Measurements from ENCODE around the gene DAPK2.

DNA sequence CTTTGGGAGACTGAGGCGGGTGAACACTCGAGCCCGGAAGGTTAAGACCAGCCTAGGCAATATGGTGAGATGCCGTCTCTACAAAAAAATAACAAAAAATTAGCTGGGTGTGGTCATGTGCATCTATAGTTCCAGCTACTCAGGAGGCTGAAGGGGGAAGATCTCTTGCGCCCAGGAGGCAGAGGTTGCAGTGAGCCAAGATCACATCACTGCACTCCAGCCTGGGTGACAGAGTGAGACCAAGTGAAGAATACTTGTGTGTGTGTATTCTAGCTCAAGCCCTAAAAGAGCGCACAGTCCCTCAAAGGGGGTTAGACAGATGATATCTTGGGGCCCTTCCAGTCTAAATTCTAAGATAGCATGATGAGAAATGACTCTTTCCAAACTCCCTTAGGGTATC lies 23.7 kb downstream of the DAPK2 start:
- TF ChIP-seq, protein P1, sequence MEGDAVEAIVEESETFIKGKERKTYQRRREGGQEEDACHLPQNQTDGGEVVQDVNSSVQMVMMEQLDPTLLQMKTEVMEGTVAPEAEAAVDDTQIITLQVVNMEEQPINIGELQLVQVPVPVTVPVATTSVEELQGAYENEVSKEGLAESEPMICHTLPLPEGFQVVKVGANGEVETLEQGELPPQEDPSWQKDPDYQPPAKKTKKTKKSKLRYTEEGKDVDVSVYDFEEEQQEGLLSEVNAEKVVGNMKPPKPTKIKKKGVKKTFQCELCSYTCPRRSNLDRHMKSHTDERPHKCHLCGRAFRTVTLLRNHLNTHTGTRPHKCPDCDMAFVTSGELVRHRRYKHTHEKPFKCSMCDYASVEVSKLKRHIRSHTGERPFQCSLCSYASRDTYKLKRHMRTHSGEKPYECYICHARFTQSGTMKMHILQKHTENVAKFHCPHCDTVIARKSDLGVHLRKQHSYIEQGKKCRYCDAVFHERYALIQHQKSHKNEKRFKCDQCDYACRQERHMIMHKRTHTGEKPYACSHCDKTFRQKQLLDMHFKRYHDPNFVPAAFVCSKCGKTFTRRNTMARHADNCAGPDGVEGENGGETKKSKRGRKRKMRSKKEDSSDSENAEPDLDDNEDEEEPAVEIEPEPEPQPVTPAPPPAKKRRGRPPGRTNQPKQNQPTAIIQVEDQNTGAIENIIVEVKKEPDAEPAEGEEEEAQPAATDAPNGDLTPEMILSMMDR (conservative IDR thresholded peaks at IDR 0.05), result no peak
- no peak for TF ChIP-seq ZFX (IDR thresholded peaks at IDR 0.05)

All from C4-2B (cell line).